GM23338 (cell line): Measurements from ENCODE around the gene FRMD4A. TPM values are rescaled to one million over a fixed set of nuclear protein-coding genes. Genes with fewer than 3 reads are reported as not detected.

ENCODE experiments used
- ATAC-seq: fragments of 200-7000 bp; cut with Tn5 transposase; 3 replicates; pipeline ENCODE4 v1.9.1; 2020
- DNase-seq: peaks from one replicate; pipeline ENCODE4 v3.0.0-alpha.2; 2015; ENCODE audit warnings: low spot score
- H2AFZ ChIP-seq: fragments of 200-600 bp; sonication (generic); 2 replicates; pipeline ENCODE4 v1.8.0; 2016; ENCODE audit warnings: antibody characterized with exemption, mild to moderate bottlenecking, moderate library complexity
- H3F3A ChIP-seq: fragments of 200-600 bp; sonication (generic); replicated peaks from 2 replicates; pipeline ENCODE4 v1.8.0; 2017; ENCODE audit warnings: antibody characterized with exemption, mixed run types, low read depth
- H3K27ac ChIP-seq: fragments of 200-600 bp; sonication (generic); 2 replicates; pipeline ENCODE4 v1.6.1; 2016; ENCODE audit warnings: low read depth
- H3K27me3 ChIP-seq: fragments of 200-600 bp; sonication (generic); 2 replicates; pipeline ENCODE4 v1.8.0; 2016; ENCODE audit warnings: mild to moderate bottlenecking, mixed run types, moderate library complexity; ENCODE audit not compliant: insufficient read depth
- H3K36me3 ChIP-seq: fragments of 200-600 bp; sonication (generic); 2 replicates; pipeline ENCODE4 v1.8.0; 2016; ENCODE audit warnings: mild to moderate bottlenecking; ENCODE audit not compliant: insufficient read depth
- H3K4me1 ChIP-seq: fragments of 200-600 bp; sonication (generic); 2 replicates; pipeline ENCODE4 v1.8.0; 2016; ENCODE audit warnings: mild to moderate bottlenecking, moderate library complexity; ENCODE audit not compliant: insufficient read depth
- H3K4me2 ChIP-seq: fragments of 200-600 bp; sonication (generic); 2 replicates; pipeline ENCODE4 v1.7.1; 2017; ENCODE audit warnings: mixed run types
- H3K4me3 ChIP-seq: fragments of 200-600 bp; sonication (generic); 2 replicates; pipeline ENCODE4 v1.6.1; 2016; ENCODE audit warnings: mixed run types
- H3K79me2 ChIP-seq: fragments of 200-600 bp; sonication (generic); replicated peaks from 2 replicates; pipeline ENCODE4 v1.8.0; 2017; ENCODE audit warnings: mild to moderate bottlenecking; ENCODE audit not compliant: insufficient read depth
- H3K9me2 ChIP-seq: fragments of 200-600 bp; sonication (generic); 2 replicates; pipeline ENCODE4 v1.8.0; 2017; ENCODE audit not compliant: insufficient read depth
- H4K20me1 ChIP-seq: fragments of 200-600 bp; sonication (generic); replicated peaks from 2 replicates; pipeline ENCODE4 v1.8.0; 2017; ENCODE audit warnings: mild to moderate bottlenecking; ENCODE audit not compliant: insufficient read depth
- H3K27ac Mint-ChIP-seq: 2 replicates; pipeline ENCODE4 v1.8.0; 2020; ENCODE audit warnings: inconsistent platforms, mild to moderate bottlenecking, moderate library complexity, mixed read lengths
- H3K27me3 Mint-ChIP-seq: 3 replicates; pipeline ENCODE4 v1.8.0; 2022; ENCODE audit warnings: low read depth, mild to moderate bottlenecking, moderate library complexity, mixed read lengths, inconsistent platforms; ENCODE audit not compliant: insufficient read depth, poor library complexity
- H3K36me3 Mint-ChIP-seq: 3 replicates; pipeline ENCODE4 v1.8.0; 2021; ENCODE audit warnings: low read depth, mild to moderate bottlenecking, inconsistent platforms, moderate library complexity, mixed read lengths
- H3K4me1 Mint-ChIP-seq: 3 replicates; pipeline ENCODE4 v1.8.0; 2020; ENCODE audit warnings: mild to moderate bottlenecking, inconsistent platforms, mixed read lengths
- H3K4me3 Mint-ChIP-seq: 3 replicates; pipeline ENCODE4 v1.8.0; 2021; ENCODE audit warnings: moderate library complexity, mild to moderate bottlenecking, inconsistent platforms, mixed read lengths
- H3K9me3 Mint-ChIP-seq: 3 replicates; pipeline ENCODE4 v1.8.0; 2020; ENCODE audit warnings: moderate library complexity, mild to moderate bottlenecking, inconsistent platforms, mixed read lengths
- CREB1 ChIP-seq: fragments of 250-450 bp; sonication (Bioruptor Pico); IDR thresholded peaks from 2 replicates; pipeline ENCODE4 v1.5.0; 2020; ENCODE audit warnings: low read depth, mild to moderate bottlenecking, moderate library complexity
- EZH2 ChIP-seq: fragments of 200-600 bp; sonication (generic); IDR thresholded peaks from one replicate; pipeline ENCODE4 v1.8.0; 2017; ENCODE audit warnings: antibody characterized with exemption, mild to moderate bottlenecking, low read depth; ENCODE audit not compliant: unreplicated experiment
- NANOG ChIP-seq: IDR thresholded peaks from 2 replicates; pipeline ENCODE4 v1.6.1; 2016; ENCODE audit warnings: antibody characterized with exemption, borderline replicate concordance
- ZNF331 ChIP-seq: fragments of 250-450 bp; sonication (Bioruptor Pico); IDR thresholded peaks from 2 replicates; pipeline ENCODE4 v1.5.0; 2020; ENCODE audit warnings: low read depth, mild to moderate bottlenecking, moderate library complexity
- polyA plus RNA-seq: library from polyadenylated mRNA; unstranded; fragments of >200 nt; fragmentation: Nextera tagmentation; extraction: Ambion mirVana; gene quantifications from 2 replicates; pipeline ENCODE4 v1.2.1, GENCODE V29; 2016
- total RNA-seq: library from RNA; depleted of rRNA; stranded (reverse); fragments of >200 nt; shearing (Covaris generic); gene quantifications from 2 replicates; pipeline ENCODE4 v1.2.3, GENCODE V29; 2014
- TF ChIP-seq, protein P1 (sequence below): fragments of 250-450 bp; sonication (Bioruptor Pico); IDR thresholded peaks from 2 replicates; pipeline ENCODE4 v1.5.0; 2020; ENCODE audit warnings: mild to moderate bottlenecking, moderate library complexity
- TF ChIP-seq, protein P2 (sequence below): IDR thresholded peaks from one replicate; pipeline ENCODE4 v1.6.1; 2018; ENCODE audit warnings: antibody characterized with exemption; ENCODE audit not compliant: unreplicated experiment

FRMD4A gene
- total and polyA plus RNA-seq, 2 experiments from 2014 or later, result 14.0 to 20.1 TPM

DNA sequence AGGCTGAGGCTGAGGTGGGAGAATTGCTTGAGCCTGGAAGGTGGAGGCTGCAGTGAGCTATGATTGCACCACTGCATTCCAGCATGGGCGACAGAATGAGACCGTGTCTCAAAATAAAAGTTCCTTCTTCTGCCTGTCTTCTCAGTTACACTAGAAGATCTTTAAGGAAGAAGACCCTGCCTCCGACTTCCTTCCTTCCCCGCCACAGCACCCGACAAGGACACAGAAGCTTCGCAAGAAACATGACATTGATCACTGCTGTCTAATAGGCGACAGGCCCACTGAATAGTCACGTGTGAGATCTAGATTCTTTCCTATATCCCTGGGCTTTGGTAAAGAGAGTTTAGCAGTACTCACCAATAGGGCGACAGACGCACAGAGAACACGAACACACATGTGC, 625.8 kb downstream of the FRMD4A start:
- no peak overlapping the region for H3K4me2 ChIP-seq

More for the DNA sequence above, 625.8 kb downstream of the FRMD4A start:
- TF ChIP-seq ZNF331 (CRISPR knock-in tag), result no peak
- TF ChIP-seq CREB1 (CRISPR knock-in tag), result no peak
- no peak for TF ChIP-seq NANOG
- TF ChIP-seq, protein P1, sequence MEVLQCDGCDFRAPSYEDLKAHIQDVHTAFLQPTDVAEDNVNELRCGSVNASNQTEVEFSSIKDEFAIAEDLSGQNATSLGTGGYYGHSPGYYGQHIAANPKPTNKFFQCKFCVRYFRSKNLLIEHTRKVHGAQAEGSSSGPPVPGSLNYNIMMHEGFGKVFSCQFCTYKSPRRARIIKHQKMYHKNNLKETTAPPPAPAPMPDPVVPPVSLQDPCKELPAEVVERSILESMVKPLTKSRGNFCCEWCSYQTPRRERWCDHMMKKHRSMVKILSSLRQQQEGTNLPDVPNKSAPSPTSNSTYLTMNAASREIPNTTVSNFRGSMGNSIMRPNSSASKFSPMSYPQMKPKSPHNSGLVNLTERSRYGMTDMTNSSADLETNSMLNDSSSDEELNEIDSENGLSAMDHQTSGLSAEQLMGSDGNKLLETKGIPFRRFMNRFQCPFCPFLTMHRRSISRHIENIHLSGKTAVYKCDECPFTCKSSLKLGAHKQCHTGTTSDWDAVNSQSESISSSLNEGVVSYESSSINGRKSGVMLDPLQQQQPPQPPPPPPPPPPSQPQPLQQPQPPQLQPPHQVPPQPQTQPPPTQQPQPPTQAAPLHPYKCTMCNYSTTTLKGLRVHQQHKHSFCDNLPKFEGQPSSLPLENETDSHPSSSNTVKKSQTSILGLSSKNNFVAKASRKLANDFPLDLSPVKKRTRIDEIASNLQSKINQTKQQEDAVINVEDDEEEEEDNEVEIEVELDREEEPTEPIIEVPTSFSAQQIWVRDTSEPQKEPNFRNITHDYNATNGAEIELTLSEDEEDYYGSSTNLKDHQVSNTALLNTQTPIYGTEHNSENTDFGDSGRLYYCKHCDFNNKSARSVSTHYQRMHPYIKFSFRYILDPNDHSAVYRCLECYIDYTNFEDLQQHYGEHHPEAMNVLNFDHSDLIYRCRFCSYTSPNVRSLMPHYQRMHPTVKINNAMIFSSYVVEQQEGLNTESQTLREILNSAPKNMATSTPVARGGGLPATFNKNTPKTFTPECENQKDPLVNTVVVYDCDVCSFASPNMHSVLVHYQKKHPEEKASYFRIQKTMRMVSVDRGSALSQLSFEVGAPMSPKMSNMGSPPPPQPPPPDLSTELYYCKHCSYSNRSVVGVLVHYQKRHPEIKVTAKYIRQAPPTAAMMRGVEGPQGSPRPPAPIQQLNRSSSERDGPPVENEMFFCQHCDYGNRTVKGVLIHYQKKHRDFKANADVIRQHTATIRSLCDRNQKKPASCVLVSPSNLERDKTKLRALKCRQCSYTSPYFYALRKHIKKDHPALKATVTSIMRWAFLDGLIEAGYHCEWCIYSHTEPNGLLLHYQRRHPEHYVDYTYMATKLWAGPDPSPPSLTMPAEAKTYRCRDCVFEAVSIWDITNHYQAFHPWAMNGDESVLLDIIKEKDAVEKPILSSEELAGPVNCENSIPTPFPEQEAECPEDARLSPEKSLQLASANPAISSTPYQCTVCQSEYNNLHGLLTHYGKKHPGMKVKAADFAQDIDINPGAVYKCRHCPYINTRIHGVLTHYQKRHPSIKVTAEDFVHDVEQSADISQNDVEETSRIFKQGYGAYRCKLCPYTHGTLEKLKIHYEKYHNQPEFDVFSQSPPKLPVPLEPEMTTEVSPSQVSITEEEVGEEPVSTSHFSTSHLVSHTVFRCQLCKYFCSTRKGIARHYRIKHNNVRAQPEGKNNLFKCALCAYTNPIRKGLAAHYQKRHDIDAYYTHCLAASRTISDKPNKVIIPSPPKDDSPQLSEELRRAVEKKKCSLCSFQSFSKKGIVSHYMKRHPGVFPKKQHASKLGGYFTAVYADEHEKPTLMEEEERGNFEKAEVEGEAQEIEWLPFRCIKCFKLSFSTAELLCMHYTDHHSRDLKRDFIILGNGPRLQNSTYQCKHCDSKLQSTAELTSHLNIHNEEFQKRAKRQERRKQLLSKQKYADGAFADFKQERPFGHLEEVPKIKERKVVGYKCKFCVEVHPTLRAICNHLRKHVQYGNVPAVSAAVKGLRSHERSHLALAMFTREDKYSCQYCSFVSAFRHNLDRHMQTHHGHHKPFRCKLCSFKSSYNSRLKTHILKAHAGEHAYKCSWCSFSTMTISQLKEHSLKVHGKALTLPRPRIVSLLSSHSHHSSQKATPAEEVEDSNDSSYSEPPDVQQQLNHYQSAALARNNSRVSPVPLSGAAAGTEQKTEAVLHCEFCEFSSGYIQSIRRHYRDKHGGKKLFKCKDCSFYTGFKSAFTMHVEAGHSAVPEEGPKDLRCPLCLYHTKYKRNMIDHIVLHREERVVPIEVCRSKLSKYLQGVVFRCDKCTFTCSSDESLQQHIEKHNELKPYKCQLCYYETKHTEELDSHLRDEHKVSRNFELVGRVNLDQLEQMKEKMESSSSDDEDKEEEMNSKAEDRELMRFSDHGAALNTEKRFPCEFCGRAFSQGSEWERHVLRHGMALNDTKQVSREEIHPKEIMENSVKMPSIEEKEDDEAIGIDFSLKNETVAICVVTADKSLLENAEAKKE (CRISPR knock-in tag), result no peak
- TF ChIP-seq, protein P2, sequence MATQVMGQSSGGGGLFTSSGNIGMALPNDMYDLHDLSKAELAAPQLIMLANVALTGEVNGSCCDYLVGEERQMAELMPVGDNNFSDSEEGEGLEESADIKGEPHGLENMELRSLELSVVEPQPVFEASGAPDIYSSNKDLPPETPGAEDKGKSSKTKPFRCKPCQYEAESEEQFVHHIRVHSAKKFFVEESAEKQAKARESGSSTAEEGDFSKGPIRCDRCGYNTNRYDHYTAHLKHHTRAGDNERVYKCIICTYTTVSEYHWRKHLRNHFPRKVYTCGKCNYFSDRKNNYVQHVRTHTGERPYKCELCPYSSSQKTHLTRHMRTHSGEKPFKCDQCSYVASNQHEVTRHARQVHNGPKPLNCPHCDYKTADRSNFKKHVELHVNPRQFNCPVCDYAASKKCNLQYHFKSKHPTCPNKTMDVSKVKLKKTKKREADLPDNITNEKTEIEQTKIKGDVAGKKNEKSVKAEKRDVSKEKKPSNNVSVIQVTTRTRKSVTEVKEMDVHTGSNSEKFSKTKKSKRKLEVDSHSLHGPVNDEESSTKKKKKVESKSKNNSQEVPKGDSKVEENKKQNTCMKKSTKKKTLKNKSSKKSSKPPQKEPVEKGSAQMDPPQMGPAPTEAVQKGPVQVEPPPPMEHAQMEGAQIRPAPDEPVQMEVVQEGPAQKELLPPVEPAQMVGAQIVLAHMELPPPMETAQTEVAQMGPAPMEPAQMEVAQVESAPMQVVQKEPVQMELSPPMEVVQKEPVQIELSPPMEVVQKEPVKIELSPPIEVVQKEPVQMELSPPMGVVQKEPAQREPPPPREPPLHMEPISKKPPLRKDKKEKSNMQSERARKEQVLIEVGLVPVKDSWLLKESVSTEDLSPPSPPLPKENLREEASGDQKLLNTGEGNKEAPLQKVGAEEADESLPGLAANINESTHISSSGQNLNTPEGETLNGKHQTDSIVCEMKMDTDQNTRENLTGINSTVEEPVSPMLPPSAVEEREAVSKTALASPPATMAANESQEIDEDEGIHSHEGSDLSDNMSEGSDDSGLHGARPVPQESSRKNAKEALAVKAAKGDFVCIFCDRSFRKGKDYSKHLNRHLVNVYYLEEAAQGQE, result no peak
- TF ChIP-seq EZH2, result no peak
- H3K4me3 Mint-ChIP-seq, result no peak overlapping the region; the same call in 2 of the 3 replicates
- peaks cover 71% of the 10 kb centered on the region for H3K4me1 Mint-ChIP-seq
- no peak overlapping the region for H3K4me3 ChIP-seq
- H3K79me2 ChIP-seq, result no peaks in the 10 kb centered on the region
- H3K4me1 ChIP-seq, result peaks cover 44% of the 10 kb centered on the region
- H3F3A ChIP-seq, result no peaks in the 10 kb centered on the region
- H3K36me3 ChIP-seq, result no peaks in the 10 kb centered on the region
- no peak for DNase-seq
- H2AFZ ChIP-seq, result no peak overlapping the region
- no peak overlapping the region for H3K27ac ChIP-seq
- H3K27ac Mint-ChIP-seq, result no peak overlapping the region
- peaks cover 24% of the 10 kb centered on the region for H3K36me3 Mint-ChIP-seq
- H4K20me1 ChIP-seq, result no peaks in the 10 kb centered on the region
- H3K27me3 Mint-ChIP-seq, result peaks cover 14% of the 10 kb centered on the region
- H3K9me3 Mint-ChIP-seq, result no peaks in the 10 kb centered on the region
- no peaks in the 10 kb centered on the region for H3K9me2 ChIP-seq
- no peaks in the 10 kb centered on the region for H3K27me3 ChIP-seq
- ATAC-seq, result no peak
